HG03575 (cell line): ENCODE data around the gene GSPT2.
A peak's percentile ranks its signal among the peaks of the same experiment; 100 is the strongest.
"Not testable (repeated sequence)": the region's sequence is repeated elsewhere in the genome, so short reads cannot be mapped to it uniquely, and the experiment has no call there.

ENCODE experiments used
- ATAC-seq: cut with Tn5 transposase; IDR thresholded peaks from one replicate; pipeline ENCODE4 v1.9.1; 2021; ENCODE audit not compliant: unreplicated experiment, insufficient number of reproducible peaks, low FRiP score; ENCODE audit errors: extremely low read depth

GSPT2 gene

GRCh38 chrX:51743179-51743957 lies at the start of gene GSPT2:
Gene GSPT2 (plus strand): TSS chrX:51743442. CDS start chrX:51743627, 185 bp downstream.
- ATAC-seq: peak; percentile 64

- ATAC-seq: no peak
Observed at GRCh38 chrX:51694254-51694653, 49.0 kb upstream of the GSPT2 start.

GRCh38 chrX:51697397-51697796 lies 45.8 kb upstream of the GSPT2 start:
- ATAC-seq: no peak

- ATAC-seq: not testable (repeated sequence)
Observed at GRCh38 chrX:51710277-51711164, 32.7 kb upstream of the GSPT2 start, which contains the start of gene CENPVL1. Gene CENPVL1 (plus strand): TSS chrX:51710512. CDS start chrX:51710512, 0 bp downstream.

GRCh38 chrX:51712943-51713647 lies 30.1 kb upstream of the GSPT2 start:
- ATAC-seq: not testable (repeated sequence)

GRCh38 chrX:51728202-51728601 lies 15.0 kb upstream of the GSPT2 start:
- no peak for ATAC-seq

- no peak for ATAC-seq
Observed at GRCh38 chrX:51737091-51737490, 6.2 kb upstream of the GSPT2 start.

- ATAC-seq: no peak
Observed at GRCh38 chrX:51742586-51742985, 656 bp upstream of the GSPT2 start.

GRCh38 chrX:51747671-51748070 lies 4.4 kb downstream of the GSPT2 start:
- no peak for ATAC-seq

GRCh38 chrX:51759055-51759839 lies 16.0 kb downstream of the GSPT2 start:
- ATAC-seq: no peak

GRCh38 chrX:51760657-51761056 lies 17.4 kb downstream of the GSPT2 start:
- no peak for ATAC-seq

GRCh38 chrX:51766546-51766945 lies 23.3 kb downstream of the GSPT2 start:
- ATAC-seq: no peak

GRCh38 chrX:51776851-51777250 lies 33.6 kb downstream of the GSPT2 start:
- ATAC-seq: no peak

- ATAC-seq: no peak
Observed at GRCh38 chrX:51779306-51779705, 36.1 kb downstream of the GSPT2 start.

- no peak for ATAC-seq
Observed at GRCh38 chrX:51795136-51795535, 51.9 kb downstream of the GSPT2 start.
